ENCODE results near the gene AGPAT4.

AGPAT4 gene

DNA sequence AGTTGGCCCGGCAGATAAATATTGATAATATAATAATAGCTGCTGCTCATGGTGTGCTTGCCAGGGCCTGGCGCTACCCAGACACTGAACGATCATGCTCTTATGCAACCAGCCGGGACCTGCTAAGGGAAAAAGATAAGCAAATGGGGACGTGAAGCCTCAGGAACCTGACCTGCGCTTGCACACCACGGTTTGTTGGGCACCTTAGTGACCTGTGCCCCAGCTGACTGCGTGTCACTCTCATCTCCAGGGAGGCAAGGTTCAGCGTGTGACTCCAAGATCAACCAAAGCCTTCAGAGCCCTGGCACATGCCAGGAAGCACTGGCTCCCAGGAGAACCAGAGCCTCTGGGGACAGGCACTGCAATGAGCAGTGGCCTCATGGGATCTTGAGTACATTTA, 111.1 kb downstream of the AGPAT4 start:
- DNase-seq, result no peak

- DNase-seq, result no peak
Measured at GRCh38 chr6:161161889-161162624, 111.8 kb downstream of the AGPAT4 start.

DNA sequence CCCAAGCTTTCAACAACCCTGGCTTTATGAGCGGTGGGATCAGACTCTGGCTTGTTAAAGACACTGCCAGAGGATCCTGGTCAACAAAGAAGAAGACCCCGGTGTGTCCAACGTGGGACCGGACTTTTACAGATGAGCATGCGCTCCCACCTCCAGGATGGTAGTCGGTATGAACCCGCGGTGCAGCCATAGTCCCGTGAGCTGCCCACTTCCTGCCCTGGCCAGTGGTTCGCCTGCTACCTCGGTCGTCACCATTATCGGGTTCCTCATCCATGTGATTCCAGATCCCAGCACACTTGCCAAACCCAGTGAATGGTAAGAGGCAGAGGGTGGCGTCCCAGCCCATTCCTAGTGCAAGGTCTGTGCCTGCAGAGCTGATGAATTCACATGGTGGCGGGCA, 112.7 kb downstream of the AGPAT4 start:
- DNase-seq, result no peak

GRCh38 chr6:161154796-161155335, 119.0 kb downstream of the AGPAT4 start:
- DNase-seq, result no peak

GRCh38 chr6:161153725-161154124, 120.1 kb downstream of the AGPAT4 start:
- no peak for DNase-seq

DNA sequence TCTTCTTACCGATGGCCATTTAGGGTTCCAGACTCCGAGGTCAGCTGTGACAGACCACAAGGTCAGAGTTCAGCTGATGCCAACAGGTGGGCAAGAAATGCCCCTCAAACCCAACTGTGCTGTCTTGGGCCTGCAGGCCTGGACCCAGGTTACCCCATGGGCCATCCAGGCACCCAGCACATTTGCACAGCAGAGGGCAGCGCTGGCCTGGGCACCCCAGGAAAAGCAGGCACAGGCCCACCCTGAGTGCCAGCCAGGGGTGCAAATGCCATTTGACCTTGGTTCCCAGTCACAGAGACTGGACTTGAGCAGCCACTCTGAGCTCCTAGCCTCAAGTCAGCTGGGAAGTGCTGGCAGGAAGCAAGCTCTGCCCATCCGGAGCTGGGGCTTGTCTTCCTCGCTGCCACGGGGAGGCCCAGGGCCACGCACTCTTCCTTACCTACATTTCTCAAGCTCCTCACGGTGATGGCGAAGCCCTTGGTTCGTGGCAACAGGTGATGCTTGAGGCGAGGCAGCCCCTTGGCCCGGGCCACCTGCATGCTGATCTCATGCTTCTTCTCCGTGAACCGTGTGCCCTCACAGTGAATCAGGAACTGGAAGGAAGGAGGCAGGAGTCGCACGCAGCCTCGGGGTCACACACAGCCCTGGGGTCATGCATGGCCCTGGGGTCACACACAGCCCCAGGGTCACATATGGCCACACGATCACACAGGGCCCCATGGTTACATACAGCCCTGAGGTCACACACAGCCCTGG, 120.8 kb downstream of the AGPAT4 start:
- no peak for DNase-seq

DNA sequence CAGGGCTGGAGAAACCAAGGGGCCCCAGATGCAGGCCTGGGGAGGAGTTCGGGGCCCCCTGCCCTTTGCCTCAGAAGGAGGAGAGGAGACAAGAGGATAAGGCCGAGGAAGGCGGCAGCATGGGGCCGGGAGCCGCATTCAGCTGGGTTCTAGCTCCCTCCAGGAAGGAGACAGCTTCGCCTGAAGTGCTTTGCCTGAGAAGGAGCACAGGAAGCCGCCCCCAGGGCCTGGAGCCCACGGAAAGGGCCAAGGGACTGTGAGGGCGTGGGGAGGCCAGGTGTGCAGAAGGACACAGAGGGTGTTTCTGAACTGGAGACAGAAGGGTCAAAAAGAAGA, 121.4 kb downstream of the AGPAT4 start:
- DNase-seq, result no peak

DNA sequence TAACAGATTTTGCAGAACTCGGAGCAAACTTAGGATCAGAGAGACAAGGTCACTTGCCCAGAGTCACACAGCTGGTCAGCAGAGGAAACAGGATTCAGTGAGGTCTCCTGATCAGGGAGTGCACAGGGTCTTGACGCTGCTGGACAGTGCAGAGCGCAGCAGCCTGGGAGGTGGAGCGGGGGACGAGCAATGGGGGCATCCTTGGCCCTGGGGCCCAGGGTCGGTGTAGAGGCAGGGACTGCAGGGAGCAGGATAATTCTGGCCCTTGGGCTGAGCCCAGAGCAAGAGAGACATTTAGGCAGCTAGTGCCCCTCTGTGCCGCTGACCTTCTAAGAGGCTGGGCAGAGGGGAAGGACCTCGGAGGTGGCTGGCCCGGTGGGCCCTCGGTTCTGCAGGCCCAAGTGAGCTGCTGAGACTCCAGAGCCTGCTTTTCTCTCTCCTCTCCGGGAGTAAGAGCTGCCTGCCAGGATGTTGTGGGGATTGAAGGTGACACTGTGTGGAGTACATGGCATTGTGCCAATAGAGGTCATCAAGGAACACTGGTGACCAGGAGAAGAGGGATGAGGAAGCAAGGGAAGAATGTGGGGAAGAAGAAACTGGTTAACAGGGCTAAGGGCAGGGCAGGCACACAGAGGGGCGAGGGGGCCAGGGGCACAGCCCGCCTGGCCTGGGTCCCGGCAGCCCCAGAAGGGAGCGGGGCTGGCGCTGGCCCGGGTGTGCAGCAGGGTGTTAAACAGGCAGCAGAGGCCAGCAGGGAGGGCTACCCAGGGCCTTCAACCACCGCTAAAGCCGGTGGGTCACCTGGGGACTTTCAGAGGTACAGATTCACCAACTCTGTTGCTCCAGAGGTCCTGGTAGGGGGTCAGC, 122.0 kb downstream of the AGPAT4 start:
- no peak for DNase-seq

DNA sequence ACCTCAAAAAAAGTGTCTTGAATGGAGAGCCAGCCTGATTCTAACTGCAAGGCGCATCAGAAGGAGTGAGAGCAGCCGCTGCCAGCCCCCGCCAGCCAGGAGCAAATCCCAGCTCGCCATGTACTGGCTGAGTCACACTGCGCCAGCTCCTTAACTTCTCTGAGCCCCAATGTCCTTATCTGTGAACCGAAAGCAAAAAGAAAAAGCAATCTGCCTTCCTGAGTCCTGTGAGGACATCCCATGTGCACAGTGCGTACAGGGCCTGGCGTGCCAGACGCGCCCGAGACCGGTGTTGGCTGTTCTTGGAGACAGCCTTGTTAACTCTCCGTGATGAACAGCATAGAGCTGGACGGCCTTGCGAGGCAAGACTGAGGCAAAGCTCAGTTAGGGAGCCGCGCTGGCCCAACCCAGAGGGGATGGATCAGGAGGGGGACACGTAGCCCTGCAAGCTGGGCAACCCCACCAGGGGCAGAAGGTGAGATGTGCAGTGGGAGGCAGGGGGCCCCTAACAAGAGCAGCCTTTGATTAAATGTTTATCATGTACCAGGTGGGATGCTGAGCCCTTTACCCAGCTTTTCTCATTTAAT, 122.7 kb downstream of the AGPAT4 start:
- no peak for DNase-seq

DNA sequence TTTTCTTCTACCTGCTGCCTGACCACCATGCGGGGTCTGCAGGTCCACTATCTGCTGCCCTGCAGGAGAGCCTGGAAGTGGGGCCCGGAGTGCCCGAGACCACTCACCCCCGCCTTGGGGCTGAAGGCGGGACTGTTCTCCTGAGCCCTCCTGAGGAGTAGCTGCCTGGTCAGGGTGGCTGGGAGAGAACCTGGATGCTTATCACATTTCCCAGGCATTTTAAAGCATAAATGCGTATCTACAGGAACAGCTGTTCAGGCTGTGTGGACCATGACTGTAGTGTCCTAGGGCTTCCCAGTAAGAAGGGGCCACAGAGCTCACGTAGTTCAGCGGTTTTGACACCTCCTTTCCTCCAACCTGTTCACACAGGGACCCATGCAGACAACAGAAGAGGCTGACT, 123.3 kb downstream of the AGPAT4 start:
- DNase-seq, result no peak

DNA sequence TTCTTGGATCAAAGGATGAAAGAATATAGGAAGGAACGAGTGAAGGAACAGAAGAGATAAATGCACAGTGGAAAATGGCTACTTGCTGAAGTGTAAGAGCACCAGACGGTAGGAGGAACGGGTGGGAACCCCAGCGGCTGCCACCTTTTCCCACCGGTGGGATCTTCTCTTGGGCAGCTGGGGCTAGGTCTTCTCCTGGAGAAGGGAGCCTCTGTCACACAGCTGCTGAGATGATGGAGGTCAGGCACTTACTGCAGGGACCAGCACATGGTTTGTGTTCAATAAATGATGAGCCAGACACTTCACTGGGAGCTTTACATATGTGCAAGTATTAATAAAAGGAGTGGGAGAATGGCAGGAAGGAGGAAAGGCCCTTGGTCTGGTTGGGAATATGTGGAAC, 123.7 kb downstream of the AGPAT4 start:
- DNase-seq, result no peak

DNA sequence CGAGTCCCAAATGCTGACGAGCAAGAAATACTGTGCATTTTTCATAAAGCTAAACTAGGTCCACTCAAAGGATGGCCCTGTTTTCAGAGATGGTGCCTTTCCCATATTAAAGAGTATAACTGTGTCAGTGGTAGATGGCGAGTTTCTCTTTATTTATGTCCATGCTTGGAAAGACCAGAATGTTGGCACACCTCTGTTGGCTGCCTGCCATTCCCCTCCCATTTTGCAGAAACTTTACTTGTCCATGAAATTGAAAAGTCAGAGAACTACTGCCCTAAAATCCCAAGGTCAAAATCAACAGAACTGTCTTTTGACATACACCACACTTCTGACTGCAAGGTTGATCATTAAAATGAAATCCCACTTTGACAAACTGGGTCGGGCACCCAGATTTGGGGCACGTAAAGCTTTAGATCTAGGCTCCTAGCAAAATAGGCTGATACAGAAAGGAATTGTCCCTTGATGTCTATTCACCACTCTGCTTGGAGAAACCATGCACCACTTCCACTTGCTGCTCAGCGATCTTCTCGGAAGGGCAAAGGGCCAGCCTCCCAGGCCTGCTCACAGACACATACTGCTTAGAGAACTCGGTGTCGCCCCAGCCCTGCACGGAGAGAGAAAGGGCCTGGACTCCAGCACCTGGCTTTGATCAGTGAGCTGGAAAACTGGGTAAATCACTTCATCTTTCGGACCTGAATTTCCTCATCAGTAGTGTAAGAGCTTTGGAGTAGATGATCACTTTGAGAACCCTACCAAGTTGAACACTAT, 130.0 kb downstream of the AGPAT4 start:
- DNase-seq, result no peak

GRCh38 chr6:161142957-161143296, 130.9 kb downstream of the AGPAT4 start:
- no peak for DNase-seq

DNA sequence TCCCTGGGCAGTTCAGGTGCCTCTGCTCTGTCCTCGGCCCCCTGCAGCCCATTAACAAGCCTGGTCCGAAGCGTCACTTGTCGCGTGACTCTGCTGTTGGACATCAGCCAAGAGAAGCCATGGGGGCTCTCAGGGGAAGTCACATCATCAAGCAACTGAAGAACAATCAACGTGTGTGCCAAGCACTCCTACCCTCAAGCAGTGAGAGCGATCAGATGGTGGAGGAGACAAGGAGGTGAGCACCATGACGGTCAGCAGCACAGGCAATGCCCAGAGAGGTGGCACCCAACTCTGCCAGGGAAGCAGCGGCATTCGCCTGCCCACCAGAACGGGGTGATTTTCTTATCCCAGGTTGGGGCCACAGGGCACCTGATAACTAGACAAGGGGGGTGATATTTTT, 132.7 kb downstream of the AGPAT4 start:
- peak in 1 of 2 experiments; percentile 17 for DNase-seq

- no peak for DNase-seq
Measured at GRCh38 chr6:161140554-161140875, 133.3 kb downstream of the AGPAT4 start.

- DNase-seq, result peak; percentile 40 to 87
Measured at GRCh38 chr6:161139766-161140553, 133.9 kb downstream of the AGPAT4 start.

- no peak for DNase-seq
Measured at GRCh38 chr6:161139304-161139765, 134.5 kb downstream of the AGPAT4 start.

DNA sequence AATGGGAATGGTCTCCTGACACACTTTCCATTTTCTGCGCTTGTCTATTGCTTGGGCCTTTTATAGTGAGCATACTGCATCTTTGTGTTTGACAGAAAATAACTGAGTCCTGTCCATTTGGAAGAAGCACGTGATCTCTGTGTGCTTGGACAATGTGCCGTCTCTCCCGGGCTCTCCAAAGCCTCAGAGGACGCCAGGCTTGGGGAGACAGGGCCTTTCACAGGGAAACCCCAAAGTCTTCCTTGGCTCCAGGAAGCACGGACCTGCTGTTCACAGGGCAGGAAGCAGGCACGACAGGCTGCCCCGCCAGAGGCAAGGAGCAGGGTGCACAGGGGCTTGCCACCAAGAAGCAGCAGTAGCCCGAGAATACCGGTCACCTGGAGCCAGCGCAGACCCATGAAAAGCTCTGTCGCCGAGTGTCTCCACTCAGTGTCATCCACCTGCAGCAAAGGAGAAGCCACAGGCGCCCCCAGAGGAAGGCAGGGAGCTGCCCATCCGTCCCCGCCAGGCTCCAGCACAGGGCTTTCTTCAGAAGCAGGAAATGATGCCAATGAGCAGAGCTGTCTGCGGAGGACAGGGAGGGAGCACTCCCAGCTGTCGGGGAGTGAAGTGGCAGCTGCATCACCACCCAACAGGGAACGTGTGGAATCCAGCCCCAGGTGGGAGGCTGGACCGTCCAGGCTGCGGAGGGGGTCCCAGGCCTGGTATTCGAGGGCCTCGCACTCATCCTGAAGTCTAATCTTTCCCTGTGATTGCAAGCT, 135.1 kb downstream of the AGPAT4 start:
- peak in 1 of 2 experiments; percentile 28 for DNase-seq

GRCh38 chr6:161137839-161138542, 135.9 kb downstream of the AGPAT4 start:
- DNase-seq, result no peak

- DNase-seq, result no peak
Measured at GRCh38 chr6:161137320-161137719, 136.5 kb downstream of the AGPAT4 start.

All from NCI-H524 (cell line).